NT2/D1 (cell line): ENCODE measurements around the gene SRD5A3.

ENCODE experiments used
- DNase-seq: peaks from one replicate; pipeline ENCODE4 v3.0.0-alpha.2; 2011; ENCODE audit warnings: low read depth, low spot score
- H3K27me3 ChIP-seq: 2 replicates; pipeline ENCODE4 v1.6.0; 2011; ENCODE audit warnings: mild to moderate bottlenecking; ENCODE audit not compliant: insufficient read length, insufficient read depth
- H3K36me3 ChIP-seq: 2 replicates; pipeline ENCODE4 v1.6.1; 2011; ENCODE audit warnings: mild to moderate bottlenecking, low read length, mixed read lengths; ENCODE audit not compliant: insufficient read depth, insufficient read length
- H3K4me1 ChIP-seq: 2 replicates; pipeline ENCODE4 v1.5.1; 2011; ENCODE audit not compliant: insufficient read depth, insufficient read length
- H3K4me3 ChIP-seq: 2 replicates; pipeline ENCODE4 v1.5.1; 2011; ENCODE audit warnings: low read depth; ENCODE audit not compliant: insufficient read length
- H3K9ac ChIP-seq: 2 replicates; pipeline ENCODE4 v1.6.0; 2011; ENCODE audit warnings: low read depth; ENCODE audit not compliant: insufficient read length
- H3K9me3 ChIP-seq: 2 replicates; pipeline ENCODE4 v1.5.1; 2011; ENCODE audit warnings: mild to moderate bottlenecking, low read length; ENCODE audit not compliant: insufficient read depth
- SUZ12 ChIP-seq: IDR thresholded peaks from 2 replicates; pipeline ENCODE4 v1.6.1; 2011; ENCODE audit not compliant: insufficient read length, insufficient read depth; ENCODE audit errors: extremely low read depth
- YY1 ChIP-seq: IDR thresholded peaks from 2 replicates; pipeline ENCODE4 v1.6.1; 2011; ENCODE audit not compliant: insufficient read length, insufficient read depth
- ZNF274 ChIP-seq: IDR thresholded peaks from 2 replicates; pipeline ENCODE4 v1.6.1; 2011; ENCODE audit warnings: mild to moderate bottlenecking, low read depth, low read length

Gene SRD5A3

GRCh38 chr4:55378617-55379467 lies 32.8 kb downstream of the SRD5A3 start:
- Histone ChIP-seq H3K4me1 (no peaks in the 10 kb centered on the region), H3K9me3 (no peaks in the 10 kb centered on the region), H3K4me3 (no peak overlapping the region), H3K27me3 (no peaks in the 10 kb centered on the region), H3K36me3 (no peaks in the 10 kb centered on the region), H3K9ac (no peak overlapping the region)
- DNase-seq = no peak
- TF ChIP-seq SUZ12 (no peak), ZNF274 (no peak), YY1 (no peak)

GRCh38 chr4:55380576-55380975 lies 34.5 kb downstream of the SRD5A3 start:
- DNase-seq = no peak

GRCh38 chr4:55381502-55381901 lies 35.5 kb downstream of the SRD5A3 start:
- H3K4me3 ChIP-seq = no peak overlapping the region
- no peak overlapping the region for H3K9ac ChIP-seq
- no peak for TF ChIP-seq YY1
- no peak for TF ChIP-seq ZNF274
- TF ChIP-seq SUZ12 = no peak
- no peaks in the 10 kb centered on the region for H3K36me3 ChIP-seq
- DNase-seq = no peak
- H3K9me3 ChIP-seq = no peaks in the 10 kb centered on the region
- no peaks in the 10 kb centered on the region for H3K4me1 ChIP-seq
- H3K27me3 ChIP-seq = no peaks in the 10 kb centered on the region

More at GRCh38 chr4:55380576-55380975, 34.5 kb downstream of the SRD5A3 start:
- no peaks in the 10 kb centered on the region for H3K27me3 ChIP-seq
- no peaks in the 10 kb centered on the region for H3K4me1 ChIP-seq
- H3K9ac ChIP-seq = no peak overlapping the region
- TF ChIP-seq SUZ12 = no peak
- no peak for TF ChIP-seq ZNF274
- TF ChIP-seq YY1 = no peak
- H3K4me3 ChIP-seq = no peak overlapping the region
- H3K9me3 ChIP-seq = no peaks in the 10 kb centered on the region
- no peaks in the 10 kb centered on the region for H3K36me3 ChIP-seq

- no peaks in the 10 kb centered on the region for H3K4me1 ChIP-seq
- no peaks in the 10 kb centered on the region for H3K9me3 ChIP-seq
- no peak overlapping the region for H3K4me3 ChIP-seq
- TF ChIP-seq ZNF274 (no peak), YY1 (no peak), SUZ12 (no peak)
- H3K9ac ChIP-seq = no peak overlapping the region
- no peak for DNase-seq
- H3K36me3 ChIP-seq = no peaks in the 10 kb centered on the region
- H3K27me3 ChIP-seq = no peaks in the 10 kb centered on the region
Observed at GRCh38 chr4:55382488-55383003, 36.5 kb downstream of the SRD5A3 start.

- no peaks in the 10 kb centered on the region for H3K9me3 ChIP-seq
- no peaks in the 10 kb centered on the region for H3K36me3 ChIP-seq
- no peak overlapping the region for H3K9ac ChIP-seq
- no peaks in the 10 kb centered on the region for H3K27me3 ChIP-seq
- H3K4me3 ChIP-seq = no peak overlapping the region
- no peaks in the 10 kb centered on the region for H3K4me1 ChIP-seq
- DNase-seq = no peak
- no peak for TF ChIP-seq ZNF274
- no peak for TF ChIP-seq YY1
- no peak for TF ChIP-seq SUZ12
Observed at GRCh38 chr4:55385201-55385649, 39.2 kb downstream of the SRD5A3 start.

GRCh38 chr4:55386073-55386472 lies 40.0 kb downstream of the SRD5A3 start:
- Histone ChIP-seq H3K4me1 (no peaks in the 10 kb centered on the region), H3K9ac (no peak overlapping the region), H3K9me3 (no peaks in the 10 kb centered on the region), H3K4me3 (no peak overlapping the region), H3K27me3 (no peaks in the 10 kb centered on the region), H3K36me3 (no peaks in the 10 kb centered on the region)
- no peak for TF ChIP-seq YY1
- no peak for TF ChIP-seq SUZ12
- TF ChIP-seq ZNF274 = no peak
- DNase-seq = no peak

GRCh38 chr4:55386840-55387239 lies 40.8 kb downstream of the SRD5A3 start:
- Histone ChIP-seq H3K27me3 (no peaks in the 10 kb centered on the region), H3K4me3 (no peak overlapping the region), H3K4me1 (no peaks in the 10 kb centered on the region), H3K9ac (no peak overlapping the region), H3K9me3 (no peaks in the 10 kb centered on the region), H3K36me3 (no peaks in the 10 kb centered on the region)
- no peak for DNase-seq
- TF ChIP-seq YY1 (no peak), SUZ12 (no peak), ZNF274 (no peak)
